ENCODE measurements around the gene NACC2. TPM values are rescaled to one million over a fixed set of nuclear protein-coding genes. Genes with fewer than 3 reads are reported as not detected.
A peak's percentile ranks its signal among the peaks of the same experiment; 100 is the strongest.

NACC2 gene
- total RNA-seq, 1 experiment from 2014 or later: 22.0 TPM

DNA sequence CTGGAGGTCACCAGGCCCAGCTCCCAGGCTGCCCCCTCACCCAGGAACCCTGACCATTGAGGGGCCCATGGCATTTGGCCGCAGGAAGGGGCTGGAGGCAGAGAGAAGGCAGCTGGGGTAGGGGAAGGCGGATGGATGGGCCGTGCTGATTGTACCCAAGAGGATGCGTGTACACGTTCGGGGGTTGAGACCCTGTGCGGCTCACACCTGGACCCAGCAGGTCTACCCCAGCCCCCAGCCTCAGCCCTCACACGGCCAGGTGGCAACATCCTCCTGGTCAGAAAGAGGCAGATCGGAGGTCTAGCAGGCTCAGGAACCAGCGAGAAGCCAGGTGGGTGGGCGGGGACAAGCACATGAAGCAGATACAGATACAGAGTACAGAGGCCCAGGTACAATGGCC is 33.7 kb downstream of the NACC2 start:
- Histone ChIP-seq H3K27me3 (replicated peaks; ENCODE audit: control insufficient read depth, insufficient read depth, low read length) (no peaks in the 10 kb centered on the region), H3K9me3 (no peaks in the 10 kb centered on the region), H3K4me1 (no peaks in the 10 kb centered on the region), H3K36me3 (ENCODE audit: control insufficient read depth, insufficient read depth, low read length) (no peaks in the 10 kb centered on the region), H3K4me3 (ENCODE audit: low read depth, low read length) (no peak overlapping the region)
- no TSS peak for BruUV-seq (replicated peaks)
- H3K27me3 Mint-ChIP-seq (ENCODE audit: insufficient read depth, unreplicated experiment): no peaks in the 10 kb centered on the region
- intact Hi-C loops (cut with micrococcal nuclease; ENCODE audit: unreplicated experiment): no loop called here
- H3K9me3 Mint-ChIP-seq (ENCODE audit: unreplicated experiment): peaks cover 3% of the 10 kb centered on the region
- H3K27ac Mint-ChIP-seq (ENCODE audit: unreplicated experiment): no peak overlapping the region
- peaks cover 15% of the 10 kb centered on the region for H3K36me3 Mint-ChIP-seq (ENCODE audit: insufficient read depth, unreplicated experiment)
- POLR2A ChIA-PET: no interaction called here
- CTCF ChIA-PET: no interaction called here
- H3K4me1 Mint-ChIP-seq (ENCODE audit: low read depth, unreplicated experiment): peaks cover 2% of the 10 kb centered on the region
- TF ChIP-seq, protein P1, sequence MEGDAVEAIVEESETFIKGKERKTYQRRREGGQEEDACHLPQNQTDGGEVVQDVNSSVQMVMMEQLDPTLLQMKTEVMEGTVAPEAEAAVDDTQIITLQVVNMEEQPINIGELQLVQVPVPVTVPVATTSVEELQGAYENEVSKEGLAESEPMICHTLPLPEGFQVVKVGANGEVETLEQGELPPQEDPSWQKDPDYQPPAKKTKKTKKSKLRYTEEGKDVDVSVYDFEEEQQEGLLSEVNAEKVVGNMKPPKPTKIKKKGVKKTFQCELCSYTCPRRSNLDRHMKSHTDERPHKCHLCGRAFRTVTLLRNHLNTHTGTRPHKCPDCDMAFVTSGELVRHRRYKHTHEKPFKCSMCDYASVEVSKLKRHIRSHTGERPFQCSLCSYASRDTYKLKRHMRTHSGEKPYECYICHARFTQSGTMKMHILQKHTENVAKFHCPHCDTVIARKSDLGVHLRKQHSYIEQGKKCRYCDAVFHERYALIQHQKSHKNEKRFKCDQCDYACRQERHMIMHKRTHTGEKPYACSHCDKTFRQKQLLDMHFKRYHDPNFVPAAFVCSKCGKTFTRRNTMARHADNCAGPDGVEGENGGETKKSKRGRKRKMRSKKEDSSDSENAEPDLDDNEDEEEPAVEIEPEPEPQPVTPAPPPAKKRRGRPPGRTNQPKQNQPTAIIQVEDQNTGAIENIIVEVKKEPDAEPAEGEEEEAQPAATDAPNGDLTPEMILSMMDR (IDR thresholded peaks at IDR 0.05; ENCODE audit: insufficient read depth in 1 of 2, low read depth in 1 of 2, low read length in 1 of 2, severe bottlenecking in 1 of 2, unreplicated experiment in 1 of 2): no peak
- H3K4me3 Mint-ChIP-seq (ENCODE audit: unreplicated experiment): no peak overlapping the region
- no peak for DNase-seq

DNA sequence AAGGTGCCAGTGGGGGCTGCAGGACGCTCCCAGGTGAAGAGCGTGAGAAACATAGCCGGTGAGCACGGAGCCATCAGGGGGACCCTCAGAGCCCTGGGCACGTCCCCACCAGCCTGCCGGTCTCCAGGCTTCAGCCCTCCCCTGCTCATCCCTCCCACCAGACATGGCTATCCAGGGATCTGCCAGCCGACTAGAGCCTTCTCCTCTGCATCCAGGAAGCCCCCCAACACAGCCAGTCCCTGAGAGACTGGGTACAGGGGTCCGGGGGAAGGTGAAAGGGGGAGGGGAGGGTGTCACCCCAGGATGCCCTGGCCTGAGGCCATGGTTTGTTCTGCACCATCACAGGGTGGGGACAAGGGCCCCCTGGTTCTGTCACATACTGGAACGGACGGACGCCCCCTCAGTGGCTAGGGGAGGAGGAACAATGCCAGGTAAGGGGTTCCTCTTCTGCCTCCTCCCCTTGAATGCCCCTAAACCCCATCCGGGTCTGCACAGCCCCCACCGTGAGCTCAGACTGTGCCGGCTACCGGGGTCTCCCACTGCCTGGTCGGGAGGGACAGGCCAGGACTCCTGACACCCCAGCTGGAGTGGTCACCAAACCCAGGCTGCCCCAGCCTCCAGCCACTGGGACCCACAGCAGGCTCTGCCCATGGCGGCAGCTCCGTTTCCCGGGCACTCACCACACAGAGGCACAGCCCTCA is 34.3 kb downstream of the NACC2 start:
- DNase-seq: peak in 1 of 2 experiments; percentile 29
- Mint-ChIP-seq H3K36me3 (ENCODE audit: insufficient read depth, unreplicated experiment) (peaks cover 11% of the 10 kb centered on the region), H3K27me3 (ENCODE audit: insufficient read depth, unreplicated experiment) (no peaks in the 10 kb centered on the region), H3K4me1 (ENCODE audit: low read depth, unreplicated experiment) (no peaks in the 10 kb centered on the region), H3K9me3 (ENCODE audit: unreplicated experiment) (no peaks in the 10 kb centered on the region), H3K4me3 (ENCODE audit: unreplicated experiment) (no peak overlapping the region), H3K27ac (ENCODE audit: unreplicated experiment) (no peak overlapping the region)
- no peaks in the 10 kb centered on the region for H3K36me3 ChIP-seq (ENCODE audit: control insufficient read depth, insufficient read depth, low read length)
- CTCF ChIA-PET: no interaction called here
- H3K4me3 ChIP-seq (ENCODE audit: low read depth, low read length): no peak overlapping the region
- intact Hi-C loops (cut with micrococcal nuclease; ENCODE audit: unreplicated experiment): no loop called here
- POLR2A ChIA-PET: no interaction called here
- H3K4me1 ChIP-seq: no peaks in the 10 kb centered on the region
- TF ChIP-seq, protein P1 (IDR thresholded peaks at IDR 0.05; ENCODE audit: insufficient read depth in 1 of 2, low read depth in 1 of 2, low read length in 1 of 2, severe bottlenecking in 1 of 2, unreplicated experiment in 1 of 2): no peak
- BruUV-seq (replicated peaks): no TSS peak
- no peaks in the 10 kb centered on the region for H3K9me3 ChIP-seq
- H3K27me3 ChIP-seq (replicated peaks; ENCODE audit: control insufficient read depth, insufficient read depth, low read length): no peaks in the 10 kb centered on the region

DNA sequence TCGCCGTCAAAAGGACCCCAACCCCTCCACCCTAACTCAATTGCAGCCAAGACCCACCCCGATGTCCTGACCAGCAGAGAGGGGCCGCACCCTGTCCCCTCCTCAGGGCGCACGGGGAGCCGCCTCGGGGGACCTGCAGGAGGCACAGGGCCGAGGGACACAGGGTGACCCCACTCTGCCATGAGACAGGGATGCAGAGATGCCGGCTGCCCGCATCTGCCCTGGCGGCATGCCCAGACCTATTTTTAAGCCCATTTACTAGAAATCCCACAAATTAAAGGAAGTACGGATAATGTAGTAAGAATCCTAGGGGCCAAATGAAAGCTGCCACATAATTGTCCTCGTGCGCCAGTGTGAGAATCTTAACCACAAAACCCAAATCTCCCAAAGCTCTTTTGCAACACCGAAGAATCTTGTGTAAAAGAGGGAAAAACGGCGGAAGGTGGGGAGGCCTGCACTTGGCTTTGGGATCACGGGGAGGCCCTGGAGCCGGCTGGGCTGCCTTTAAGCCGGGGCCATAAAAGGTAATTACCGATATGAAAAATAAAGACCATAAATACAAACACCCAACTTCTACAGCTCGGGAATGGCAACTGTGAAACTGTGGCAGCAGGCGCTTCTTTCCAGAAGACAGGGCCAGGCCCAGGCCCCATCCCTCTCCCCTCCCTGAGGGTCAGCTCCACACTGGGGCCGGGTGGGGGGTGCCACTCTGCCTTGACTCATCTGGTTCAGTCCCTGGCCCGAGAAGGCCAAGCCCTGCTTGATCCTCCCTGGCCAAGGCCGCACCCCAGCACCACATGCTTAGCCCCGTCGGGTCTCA is 35.0 kb downstream of the NACC2 start:
- Histone ChIP-seq H3K4me1 (no peaks in the 10 kb centered on the region), H3K4me3 (ENCODE audit: low read depth, low read length) (no peak overlapping the region), H3K36me3 (ENCODE audit: control insufficient read depth, insufficient read depth, low read length) (no peaks in the 10 kb centered on the region), H3K9me3 (no peaks in the 10 kb centered on the region), H3K27me3 (replicated peaks; ENCODE audit: control insufficient read depth, insufficient read depth, low read length) (no peaks in the 10 kb centered on the region)
- H3K36me3 Mint-ChIP-seq (ENCODE audit: insufficient read depth, unreplicated experiment): peaks cover 11% of the 10 kb centered on the region
- H3K27ac Mint-ChIP-seq (ENCODE audit: unreplicated experiment): no peak overlapping the region
- H3K9me3 Mint-ChIP-seq (ENCODE audit: unreplicated experiment): no peaks in the 10 kb centered on the region
- no peaks in the 10 kb centered on the region for H3K27me3 Mint-ChIP-seq (ENCODE audit: insufficient read depth, unreplicated experiment)
- ChIA-PET POLR2A (no interaction called here), CTCF (no interaction called here)
- H3K4me3 Mint-ChIP-seq (ENCODE audit: unreplicated experiment): no peak overlapping the region
- no TSS peak for BruUV-seq (replicated peaks)
- no peaks in the 10 kb centered on the region for H3K4me1 Mint-ChIP-seq (ENCODE audit: low read depth, unreplicated experiment)
- TF ChIP-seq, protein P1 (IDR thresholded peaks at IDR 0.05; ENCODE audit: insufficient read depth in 1 of 2, low read depth in 1 of 2, low read length in 1 of 2, severe bottlenecking in 1 of 2, unreplicated experiment in 1 of 2): no peak
- intact Hi-C loops (cut with micrococcal nuclease; ENCODE audit: unreplicated experiment): no loop called here
- peak in 1 of 2 experiments; percentile 21 for DNase-seq

Measured in Caco-2 (cell line).